Natural killer cell treated with Interleukin-12 subunit alpha and Interleukin-12 subunit beta and Interleukin-15 and Interleukin-18, amount 100 ng/mL, for 72 hours (primary cell): ENCODE results near the gene MAP1A. TPM values are rescaled to one million over a fixed set of nuclear protein-coding genes. Genes with fewer than 3 reads are reported as not detected.
"Not testable (repeated sequence)": the region's sequence is repeated elsewhere in the genome, so short reads cannot be mapped to it uniquely, and the experiment has no call there.

Experiments
- ATAC-seq, 2 donors: fragments of 150-1000 bp; cut with Tn5 transposase in 1 of 2; sonication (Bioruptor Pico), chemical (Tn5 transposase) in 1 of 2; 2 replicates each; pipeline ENCODE4 v1.10.0; 2021
- DNase-seq: peaks from one replicate; pipeline ENCODE4 v3.0.0; 2022; ENCODE audit warnings: low spot score
- H3K27ac Mint-ChIP-seq, 2 donors: 1 replicate in 1 of 2; 2 replicates in 1 of 2; pipeline ENCODE4 v1.8.0; 2022; ENCODE audit warnings: mixed read lengths in 2 of 2, mild to moderate bottlenecking in 1 of 2, moderate library complexity in 1 of 2
- H3K27me3 Mint-ChIP-seq, 2 donors: 1 replicate in 1 of 2; 2 replicates in 1 of 2; pipeline ENCODE4 v1.8.0; 2022; ENCODE audit warnings: mixed read lengths in 2 of 2
- H3K36me3 Mint-ChIP-seq: one replicate; pipeline ENCODE4 v1.8.0; 2022; ENCODE audit warnings: mixed read lengths
- H3K4me1 Mint-ChIP-seq, 2 donors: 1 replicate in 1 of 2; 2 replicates in 1 of 2; pipeline ENCODE4 v1.8.0; 2022; ENCODE audit warnings: low read depth in 2 of 2, mixed read lengths in 2 of 2, mild to moderate bottlenecking in 1 of 2
- H3K4me3 Mint-ChIP-seq: one replicate; pipeline ENCODE4 v1.8.0; 2022; ENCODE audit warnings: mixed read lengths
- H3K9me3 Mint-ChIP-seq: 2 replicates; pipeline ENCODE4 v1.8.0; 2022; ENCODE audit warnings: mixed read lengths
- total RNA-seq, 2 donors: library from RNA; stranded (reverse); gene quantifications; one replicate each; pipeline ENCODE4 v1.2.3, GENCODE V29; 2022

The MAP1A gene
- total RNA-seq, 2 donors from 2014 or later, result 0.24 to 1.2 TPM

- H3K27ac Mint-ChIP-seq, result no peak overlapping the region
These were observed 11.7 kb downstream of the MAP1A start for GRCh38 chr15:43529141-43529540.

GRCh38 chr15:43529587-43530345 lies 12.4 kb downstream of the MAP1A start:
- DNase-seq, result no peak
- Mint-ChIP-seq H3K9me3 (no peaks in the 10 kb centered on the region), H3K36me3 (no peaks in the 10 kb centered on the region), H3K27me3 (no peaks in the 10 kb centered on the region), H3K4me3 (no peak overlapping the region), H3K4me1 (no peaks in the 10 kb centered on the region), H3K27ac (no peak overlapping the region)
- ATAC-seq, result no peak

More at GRCh38 chr15:43529141-43529540, 11.7 kb downstream of the MAP1A start:
- Mint-ChIP-seq H3K4me1 (no peaks in the 10 kb centered on the region), H3K4me3 (no peak overlapping the region), H3K27me3 (no peaks in the 10 kb centered on the region), H3K36me3 (no peaks in the 10 kb centered on the region), H3K9me3 (no peaks in the 10 kb centered on the region)
- DNase-seq, result no peak
- ATAC-seq, result no peak

GRCh38 chr15:43531018-43531670 lies 13.7 kb downstream of the MAP1A start:
- Mint-ChIP-seq H3K4me3 (no peak overlapping the region), H3K4me1 (no peaks in the 10 kb centered on the region), H3K27me3 (no peaks in the 10 kb centered on the region), H3K36me3 (no peaks in the 10 kb centered on the region), H3K27ac (no peak overlapping the region), H3K9me3 (no peaks in the 10 kb centered on the region)
- ATAC-seq (no peak), DNase-seq (no peak)

- not testable (repeated sequence) for H3K36me3 Mint-ChIP-seq, ATAC-seq, H3K27me3 Mint-ChIP-seq, H3K4me3 Mint-ChIP-seq, H3K4me1 Mint-ChIP-seq, H3K9me3 Mint-ChIP-seq, DNase-seq, H3K27ac Mint-ChIP-seq
These were observed 15.4 kb downstream of the MAP1A start for GRCh38 chr15:43532826-43533225.

- Mint-ChIP-seq H3K4me3 (no peak overlapping the region), H3K9me3 (no peaks in the 10 kb centered on the region), H3K27me3 (no peaks in the 10 kb centered on the region), H3K36me3 (no peaks in the 10 kb centered on the region), H3K4me1 (no peaks in the 10 kb centered on the region), H3K27ac (no peak overlapping the region)
- DNase-seq (no peak), ATAC-seq (no peak)
These were observed 17.5 kb downstream of the MAP1A start for GRCh38 chr15:43534897-43535296.

- no peaks in the 10 kb centered on the region for H3K36me3 Mint-ChIP-seq
- no peak overlapping the region for H3K27ac Mint-ChIP-seq
- no peaks in the 10 kb centered on the region for H3K27me3 Mint-ChIP-seq
- peaks cover 0 to 6% of the 10 kb centered on the region in 2 donors for H3K4me1 Mint-ChIP-seq
- no peak overlapping the region for H3K4me3 Mint-ChIP-seq
- no peak for DNase-seq
- H3K9me3 Mint-ChIP-seq, result no peaks in the 10 kb centered on the region
- no peak for ATAC-seq
These were observed 20.7 kb downstream of the MAP1A start for GRCh38 chr15:43538091-43538490.

- Mint-ChIP-seq H3K27ac (no peak overlapping the region), H3K27me3 (no peaks in the 10 kb centered on the region), H3K36me3 (no peaks in the 10 kb centered on the region), H3K4me3 (no peak overlapping the region), H3K4me1 (peaks cover 0 to 6% of the 10 kb centered on the region in 2 donors), H3K9me3 (no peaks in the 10 kb centered on the region)
- ATAC-seq (no peak), DNase-seq (no peak)
These were observed 24.4 kb downstream of the MAP1A start for GRCh38 chr15:43541785-43542184.

GRCh38 chr15:43544266-43544665 lies 26.9 kb downstream of the MAP1A start:
- H3K9me3 Mint-ChIP-seq, result no peaks in the 10 kb centered on the region
- peaks cover 6% of the 10 kb centered on the region for H3K36me3 Mint-ChIP-seq
- ATAC-seq (no peak), DNase-seq (no peak)
- no peaks in the 10 kb centered on the region for H3K27me3 Mint-ChIP-seq
- H3K27ac Mint-ChIP-seq, result no peak overlapping the region
- H3K4me1 Mint-ChIP-seq, result peaks cover 0 to 6% of the 10 kb centered on the region in 2 donors
- no peak overlapping the region for H3K4me3 Mint-ChIP-seq

GRCh38 chr15:43545426-43545825 lies 28.0 kb downstream of the MAP1A start:
- no peak overlapping the region for H3K4me3 Mint-ChIP-seq
- no peaks in the 10 kb centered on the region for H3K27me3 Mint-ChIP-seq
- no peaks in the 10 kb centered on the region for H3K9me3 Mint-ChIP-seq
- H3K36me3 Mint-ChIP-seq, result peaks cover 6% of the 10 kb centered on the region
- DNase-seq (no peak), ATAC-seq (no peak)
- peaks cover 0 to 6% of the 10 kb centered on the region in 2 donors for H3K4me1 Mint-ChIP-seq
- H3K27ac Mint-ChIP-seq, result no peak overlapping the region

GRCh38 chr15:43547539-43547938 lies 30.1 kb downstream of the MAP1A start:
- Mint-ChIP-seq H3K9me3 (no peaks in the 10 kb centered on the region), H3K4me3 (no peak overlapping the region), H3K27ac (no peak overlapping the region), H3K27me3 (no peaks in the 10 kb centered on the region), H3K4me1 (no peaks in the 10 kb centered on the region), H3K36me3 (peaks cover 6% of the 10 kb centered on the region)
- no peak for ATAC-seq
- no peak for DNase-seq

- H3K27me3 Mint-ChIP-seq, result no peaks in the 10 kb centered on the region
- H3K27ac Mint-ChIP-seq, result no peak overlapping the region
- no peaks in the 10 kb centered on the region for H3K9me3 Mint-ChIP-seq
- H3K4me1 Mint-ChIP-seq, result no peaks in the 10 kb centered on the region
- no peak for DNase-seq
- H3K4me3 Mint-ChIP-seq, result no peak overlapping the region
- no peak for ATAC-seq
- peaks cover 6% of the 10 kb centered on the region for H3K36me3 Mint-ChIP-seq
These were observed 33.3 kb downstream of the MAP1A start for GRCh38 chr15:43550527-43551363.

GRCh38 chr15:43552256-43552655 lies 34.8 kb downstream of the MAP1A start:
- Mint-ChIP-seq H3K9me3 (no peaks in the 10 kb centered on the region), H3K4me3 (no peak overlapping the region), H3K36me3 (peaks cover 4% of the 10 kb centered on the region), H3K27me3 (no peaks in the 10 kb centered on the region), H3K4me1 (no peaks in the 10 kb centered on the region), H3K27ac (no peak overlapping the region)
- ATAC-seq, result no peak
- no peak for DNase-seq

- DNase-seq, result no peak
- Mint-ChIP-seq H3K27ac (no peak overlapping the region), H3K36me3 (peaks cover 5% of the 10 kb centered on the region), H3K4me1 (no peaks in the 10 kb centered on the region), H3K4me3 (no peak overlapping the region), H3K9me3 (no peaks in the 10 kb centered on the region), H3K27me3 (no peaks in the 10 kb centered on the region)
- ATAC-seq, result no peak
These were observed 35.6 kb downstream of the MAP1A start for GRCh38 chr15:43552986-43553385.

GRCh38 chr15:43562753-43563152 lies 45.3 kb downstream of the MAP1A start:
- not testable (repeated sequence) for H3K4me3 Mint-ChIP-seq

More at GRCh38 chr15:43562753-43563152, 45.3 kb downstream of the MAP1A start:
- H3K9me3 Mint-ChIP-seq, ATAC-seq, H3K36me3 Mint-ChIP-seq, H3K27ac Mint-ChIP-seq, H3K27me3 Mint-ChIP-seq, DNase-seq, H3K4me1 Mint-ChIP-seq: not testable (repeated sequence)
